NOMO-1 treated with dmso at 0.1 percent for 144 hours (cell line): ENCODE results near the gene SMYD5.

ENCODE experiments used
- DNase-seq: peaks from one replicate; lab custom pipeline; 2025; ENCODE audit not compliant: unreplicated experiment; lab: John Stamatoyannopoulos, UW

SMYD5 gene

GRCh38 chr2:73203055-73203681, 10.9 kb upstream of the SMYD5 start:
- no peak for DNase-seq

- no peak for DNase-seq
Measured at GRCh38 chr2:73205611-73206010, 8.4 kb upstream of the SMYD5 start.

- no peak for DNase-seq
Measured at GRCh38 chr2:73208258-73208657, 5.8 kb upstream of the SMYD5 start.

GRCh38 chr2:73210019-73210418, 4.0 kb upstream of the SMYD5 start:
- no peak for DNase-seq

GRCh38 chr2:73210696-73211095, 3.3 kb upstream of the SMYD5 start:
- no peak for DNase-seq

GRCh38 chr2:73212098-73212447, 2.0 kb upstream of the SMYD5 start:
- DNase-seq = no peak

- peak; percentile 57 for DNase-seq
Measured at GRCh38 chr2:73212448-73213176, 1.4 kb upstream of the SMYD5 start.

- DNase-seq = no peak
Measured at GRCh38 chr2:73215254-73215653, 1.2 kb downstream of the SMYD5 start.

GRCh38 chr2:73217160-73217559, 3.1 kb downstream of the SMYD5 start:
- no peak for DNase-seq

- no peak for DNase-seq
Measured at GRCh38 chr2:73217826-73218225, 3.8 kb downstream of the SMYD5 start.

GRCh38 chr2:73218298-73218697, 4.3 kb downstream of the SMYD5 start:
- no peak for DNase-seq

GRCh38 chr2:73223821-73224220, 9.8 kb downstream of the SMYD5 start:
- no peak for DNase-seq

GRCh38 chr2:73225513-73226360, 11.7 kb downstream of the SMYD5 start:
- DNase-seq = no peak

- no peak for DNase-seq
Measured at GRCh38 chr2:73227086-73227485, 13.0 kb downstream of the SMYD5 start.

GRCh38 chr2:73228631-73229030, 14.6 kb downstream of the SMYD5 start:
- DNase-seq = no peak

- no peak for DNase-seq
Measured at GRCh38 chr2:73232403-73233153, 18.5 kb downstream of the SMYD5 start.

- peak; percentile 99 for DNase-seq
Measured at GRCh38 chr2:73233154-73233931, 19.3 kb downstream of the SMYD5 start, which contains the start of gene PRADC1. Gene PRADC1 (minus strand): TSS chr2:73233239. CDS start chr2:73233160, 79 bp downstream.

- DNase-seq = peak; percentile 79
Measured at GRCh38 chr2:73233932-73234832, 20.1 kb downstream of the SMYD5 start, which contains the start of gene CCT7. Gene CCT7 (plus strand): TSS chr2:73234308. CDS start chr2:73234379, 71 bp downstream.

GRCh38 chr2:73235315-73236028, 21.4 kb downstream of the SMYD5 start:
- no peak for DNase-seq
